ENCODE data around the gene RBMS2.

GRCh38 chr12:56596815-56597214 lies 75.2 kb downstream of the RBMS2 start:
- no peak for TF ChIP-seq CTCF (IDR thresholded peaks at IDR 0.05; ENCODE audit: insufficient read depth, low read depth, low read length)
- no peak for TF ChIP-seq EZH2 (IDR thresholded peaks at IDR 0.05; ENCODE audit: insufficient read depth, low read length)

Measured in astrocyte (in vitro differentiated cells and primary cell).